ENCODE results near the gene DNAAF5. TPM values are rescaled to one million over a fixed set of nuclear protein-coding genes. Genes with fewer than 3 reads are reported as not detected.

DNAAF5 gene
- total and polyA plus RNA-seq, 12 donors = 10.4 to 30.0 (median 24.7) TPM

DNA sequence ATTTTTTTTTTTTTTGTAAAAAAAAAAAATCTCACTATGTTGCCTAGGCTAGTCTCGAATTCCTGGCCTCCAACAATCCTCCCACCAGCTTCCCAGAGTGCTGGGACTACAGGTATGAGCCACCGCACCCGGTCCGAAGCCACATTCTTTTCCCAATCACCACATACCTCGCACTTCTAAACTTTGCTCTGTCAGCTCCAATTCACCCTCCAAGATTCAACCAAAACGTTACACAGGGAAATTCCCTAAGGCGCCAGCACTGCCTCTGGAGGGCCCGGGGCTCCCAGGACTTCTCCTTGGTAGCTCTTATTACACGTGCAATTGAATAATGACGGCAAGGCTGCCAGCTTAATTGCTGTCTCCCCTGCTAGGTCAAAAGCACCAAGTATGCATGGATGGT lies 10.3 kb upstream of the DNAAF5 start:
- DNase-seq = no peak
- Histone ChIP-seq H3K27ac (no peak overlapping the region), H3K9me3 (peaks cover 0 to 5% (median 0%) of the 10 kb centered on the region in 11 donors), H3K4me3 (no peak overlapping the region), H3K36me3 (no peaks in the 10 kb centered on the region), H3K27me3 (peaks cover 0 to 14% (median 0%) of the 10 kb centered on the region in 7 donors), H3K4me1 (peaks cover 0 to 10% (median 3%) of the 10 kb centered on the region in 9 donors)
- TF ChIP-seq, protein P1, sequence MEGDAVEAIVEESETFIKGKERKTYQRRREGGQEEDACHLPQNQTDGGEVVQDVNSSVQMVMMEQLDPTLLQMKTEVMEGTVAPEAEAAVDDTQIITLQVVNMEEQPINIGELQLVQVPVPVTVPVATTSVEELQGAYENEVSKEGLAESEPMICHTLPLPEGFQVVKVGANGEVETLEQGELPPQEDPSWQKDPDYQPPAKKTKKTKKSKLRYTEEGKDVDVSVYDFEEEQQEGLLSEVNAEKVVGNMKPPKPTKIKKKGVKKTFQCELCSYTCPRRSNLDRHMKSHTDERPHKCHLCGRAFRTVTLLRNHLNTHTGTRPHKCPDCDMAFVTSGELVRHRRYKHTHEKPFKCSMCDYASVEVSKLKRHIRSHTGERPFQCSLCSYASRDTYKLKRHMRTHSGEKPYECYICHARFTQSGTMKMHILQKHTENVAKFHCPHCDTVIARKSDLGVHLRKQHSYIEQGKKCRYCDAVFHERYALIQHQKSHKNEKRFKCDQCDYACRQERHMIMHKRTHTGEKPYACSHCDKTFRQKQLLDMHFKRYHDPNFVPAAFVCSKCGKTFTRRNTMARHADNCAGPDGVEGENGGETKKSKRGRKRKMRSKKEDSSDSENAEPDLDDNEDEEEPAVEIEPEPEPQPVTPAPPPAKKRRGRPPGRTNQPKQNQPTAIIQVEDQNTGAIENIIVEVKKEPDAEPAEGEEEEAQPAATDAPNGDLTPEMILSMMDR (IDR thresholded peaks at IDR 0.05) = no peak
- ATAC-seq = no peak
- WGBS, 2 donors = 71 to 75% methylated on average over 10 of the region's 10 CpGs
- intact Hi-C loops (cut with DNase I) = no loop called here

DNA sequence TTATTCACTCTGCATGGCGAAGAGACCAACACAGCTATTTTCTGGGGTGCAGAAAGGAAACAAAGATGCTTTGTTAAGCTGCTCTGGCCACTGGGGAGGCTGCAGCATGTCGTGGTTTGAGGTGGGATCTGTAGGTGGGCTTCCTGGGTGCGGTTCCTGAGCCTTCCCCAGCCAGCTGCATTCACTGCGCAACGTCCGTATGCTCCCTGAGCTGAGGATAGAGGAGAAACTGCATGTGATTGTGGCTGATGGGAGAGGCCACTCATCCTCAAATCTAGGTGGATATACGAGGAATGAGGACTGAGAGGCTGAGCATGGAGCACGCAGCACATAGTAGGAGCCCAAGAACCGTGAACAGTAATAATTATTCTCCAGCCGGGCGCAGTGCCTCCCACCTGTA lies 9.9 kb upstream of the DNAAF5 start:
- H3K4me1 ChIP-seq = peaks cover 0 to 6% (median under 1%) of the 10 kb centered on the region in 9 donors
- no peaks in the 10 kb centered on the region for H3K36me3 ChIP-seq
- peaks cover 0 to 8% (median 0%) of the 10 kb centered on the region in 11 donors for H3K9me3 ChIP-seq
- H3K4me3 ChIP-seq = no peak overlapping the region
- peaks cover 0 to 12% (median 0%) of the 10 kb centered on the region in 7 donors for H3K27me3 ChIP-seq
- TF ChIP-seq, protein P1 (IDR thresholded peaks at IDR 0.05) = no peak
- ATAC-seq (no peak), DNase-seq (no peak)
- intact Hi-C loops (cut with DNase I) = no loop called here
- WGBS, 2 donors = 80 to 84% methylated on average over 11 of the region's 11 CpGs
- H3K27ac ChIP-seq = no peak overlapping the region

DNA sequence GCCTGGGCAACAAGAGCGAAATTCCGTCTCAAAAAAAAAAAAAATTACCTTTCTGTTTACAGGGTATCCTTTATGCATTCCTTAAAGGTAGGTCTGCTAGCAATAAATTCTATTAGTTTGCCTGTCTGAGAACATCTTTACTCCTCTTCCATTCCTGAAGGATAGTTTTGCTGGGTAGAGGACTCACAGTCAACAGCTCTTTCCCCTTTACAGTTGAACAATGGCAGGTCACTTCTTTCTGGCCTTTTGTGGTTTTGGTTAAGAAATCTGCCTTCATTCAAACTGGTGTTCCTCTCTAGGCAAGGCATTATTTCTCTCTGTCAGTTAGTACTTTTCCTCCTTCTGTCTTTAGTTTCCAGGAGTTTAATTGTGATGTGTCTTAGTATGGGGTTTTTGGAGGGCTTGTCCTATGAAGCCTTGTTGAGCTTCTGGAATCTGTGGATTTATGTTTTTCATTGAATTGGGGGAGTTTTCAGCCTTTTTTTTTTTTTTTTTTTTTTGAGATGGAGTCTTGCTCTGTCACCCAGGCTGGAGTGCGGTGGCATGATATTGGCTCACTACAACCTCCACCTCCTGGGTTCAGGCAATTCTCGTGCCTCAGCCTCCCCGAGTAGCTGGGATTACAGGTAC lies 4.8 kb upstream of the DNAAF5 start:
- WGBS, 2 donors = 92 to 99% methylated on average over 5 of the region's 5 CpGs
- ATAC-seq = no peak
- H3K36me3 ChIP-seq = no peaks in the 10 kb centered on the region
- no peak for DNase-seq
- H3K27me3 ChIP-seq = no peaks in the 10 kb centered on the region
- intact Hi-C loops (cut with DNase I) = loop anchor here in 1 of 10 donors (10.0 kb wide), 1 partner anchor 207 kb away; the partner anchor contains the start of gene PDGFA
- H3K4me1 ChIP-seq = peaks cover 0 to 9% (median 8%) of the 10 kb centered on the region in 9 donors
- no peak overlapping the region for H3K4me3 ChIP-seq
- no peak overlapping the region for H3K27ac ChIP-seq
- peaks cover 0 to 12% (median 0%) of the 10 kb centered on the region in 11 donors for H3K9me3 ChIP-seq
- TF ChIP-seq, protein P1 (IDR thresholded peaks at IDR 0.05) = no peak

DNA sequence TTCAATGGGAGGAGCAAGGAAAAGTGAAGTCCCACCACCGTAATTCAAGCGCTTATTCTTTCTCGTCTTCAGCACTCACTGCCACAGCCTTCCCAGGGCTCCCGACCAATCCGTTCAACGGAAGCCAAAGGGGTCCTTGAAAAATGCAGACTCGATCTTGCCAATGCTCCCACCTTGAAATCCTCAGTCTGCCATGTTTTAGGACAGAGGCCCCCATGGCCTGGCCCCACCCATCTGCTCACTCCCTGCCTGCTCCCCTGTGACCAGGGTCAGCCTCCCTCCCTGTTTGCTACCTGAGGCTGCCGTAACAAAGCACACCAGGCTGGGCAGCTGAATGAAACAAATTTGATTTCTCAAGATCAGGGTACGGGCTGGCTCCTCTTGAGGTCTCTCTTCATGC lies 3.0 kb upstream of the DNAAF5 start:
- ATAC-seq (no peak), DNase-seq (no peak)
- peaks cover 0 to 7% (median 0%) of the 10 kb centered on the region in 11 donors for H3K9me3 ChIP-seq
- TF ChIP-seq, protein P1 (IDR thresholded peaks at IDR 0.05) = no peak
- no peak overlapping the region for H3K4me3 ChIP-seq
- H3K27me3 ChIP-seq = no peaks in the 10 kb centered on the region
- peaks cover 4 to 19% (median 15%) of the 10 kb centered on the region in 9 donors for H3K4me1 ChIP-seq
- WGBS, 2 donors = 96% methylated on average over 9 of the region's 9 CpGs
- H3K36me3 ChIP-seq = no peaks in the 10 kb centered on the region
- intact Hi-C loops (cut with DNase I) = loop anchor here in 1 of 10 donors (10.0 kb wide), 1 partner anchor 209 kb away; the partner anchor contains the start of gene PDGFA
- H3K27ac ChIP-seq = no peak overlapping the region

Data from heart right ventricle (tissue), 16 donors.